ENCODE data around the gene FGF11.

The FGF11 gene

GRCh38 chr17:7396147-7396546 is 43.2 kb upstream of the FGF11 start:
- no peak for TF ChIP-seq CTCF (IDR thresholded peaks at IDR 0.05; ENCODE audit: extremely low read depth, missing control alignments)

DNA sequence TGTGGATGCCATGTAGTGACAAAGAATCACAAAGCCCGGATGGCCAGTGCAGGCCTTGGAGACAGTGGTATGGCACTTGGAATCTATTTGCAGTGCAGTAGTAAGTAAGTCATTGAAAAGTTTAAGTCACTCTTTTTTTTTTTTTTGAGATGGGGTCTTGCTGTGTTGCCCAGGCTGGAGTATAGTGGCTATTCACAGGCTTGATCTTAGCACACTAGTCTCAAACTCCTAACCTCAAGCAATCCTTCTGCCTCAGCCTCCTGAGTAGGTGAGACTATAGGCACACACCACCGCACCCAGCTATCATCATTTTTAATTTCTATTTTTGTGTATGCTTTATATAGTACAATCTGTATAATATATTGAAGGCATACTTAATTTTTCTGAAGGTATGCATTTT is 40.7 kb upstream of the FGF11 start:
- DNase-seq (ENCODE audit: low spot score), result no peak
- no peak for TF ChIP-seq CTCF (IDR thresholded peaks at IDR 0.05; ENCODE audit: extremely low read depth, missing control alignments)

More at GRCh38 chr17:7396147-7396546, 43.2 kb upstream of the FGF11 start:
- DNase-seq (ENCODE audit: low spot score), result no peak

DNA sequence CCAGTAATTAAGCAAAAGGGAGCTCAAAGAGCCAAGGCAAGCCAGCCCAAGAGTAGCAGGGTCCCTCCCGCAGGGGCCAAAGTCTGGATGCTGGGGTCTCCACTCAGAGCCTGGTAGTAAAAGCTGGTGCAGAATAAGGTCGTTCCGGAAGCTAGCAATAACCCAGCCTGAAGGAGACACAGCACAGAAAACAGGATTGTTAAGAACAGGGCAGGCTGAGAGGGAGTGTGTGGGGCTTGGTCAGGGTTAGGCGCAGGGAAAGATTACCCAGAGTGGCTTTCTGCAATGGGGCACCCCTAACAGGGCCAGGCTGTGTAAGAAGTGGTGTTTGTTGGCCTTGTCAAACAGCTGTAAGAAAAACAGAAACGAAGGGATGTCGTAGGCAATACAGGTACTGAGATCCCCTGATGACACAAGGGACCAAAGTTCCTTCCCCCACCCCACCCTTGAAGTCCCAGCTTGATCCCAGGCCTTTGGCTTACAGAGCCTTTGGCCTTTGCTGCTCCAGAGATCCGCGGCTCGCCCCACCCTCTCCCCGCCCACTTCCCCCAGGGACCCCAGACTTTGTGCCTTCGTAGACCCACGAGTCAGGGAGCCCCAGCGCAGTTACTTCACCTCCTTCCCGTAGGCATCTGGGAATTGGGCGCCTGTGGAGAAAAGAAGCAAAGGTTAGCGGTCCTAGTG is 36.1 kb upstream of the FGF11 start:
- DNase-seq (ENCODE audit: low spot score), result no peak
- no peak for TF ChIP-seq CTCF (IDR thresholded peaks at IDR 0.05; ENCODE audit: extremely low read depth, missing control alignments)

GRCh38 chr17:7403727-7403976 is 35.7 kb upstream of the FGF11 start:
- DNase-seq (ENCODE audit: low spot score), result no peak
- TF ChIP-seq CTCF (IDR thresholded peaks at IDR 0.05; ENCODE audit: extremely low read depth, missing control alignments), result no peak

DNA sequence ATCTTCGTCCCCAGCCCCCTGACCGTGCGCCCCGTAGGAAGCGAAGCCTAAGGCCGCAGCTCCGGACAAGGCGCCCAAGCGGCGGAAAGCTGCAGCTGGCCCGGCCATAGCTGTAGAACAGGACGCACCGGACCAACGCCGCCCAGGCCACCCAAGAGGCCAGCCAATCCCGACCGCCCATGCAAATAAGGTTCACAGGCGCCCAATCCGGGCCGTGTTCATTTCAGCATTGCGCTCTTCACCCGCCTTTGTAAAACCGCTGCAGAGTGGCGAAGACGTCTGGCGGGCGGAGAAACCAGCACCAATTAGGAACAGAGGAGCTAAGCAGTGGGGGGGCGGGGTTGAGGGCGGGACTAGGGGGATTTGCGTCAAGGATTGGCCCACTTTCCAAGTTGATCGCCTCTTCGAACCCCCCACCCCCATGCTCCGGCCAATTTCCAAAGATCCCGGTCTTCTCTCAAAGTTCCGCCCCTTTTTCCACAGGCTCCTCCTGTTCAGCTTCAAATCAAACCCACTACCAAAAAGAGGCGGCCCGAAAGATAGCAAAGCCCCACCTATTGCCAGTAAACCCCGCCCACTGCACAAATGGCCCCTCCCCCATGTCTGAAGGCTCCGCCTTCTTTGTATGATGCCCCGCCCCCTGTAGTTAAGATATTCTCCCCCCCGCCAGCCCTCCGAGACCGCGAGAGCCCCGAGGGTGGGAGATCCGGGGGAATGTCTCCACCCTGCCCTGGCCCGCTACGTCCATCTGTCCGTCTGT is 35.2 kb upstream of the FGF11 start, which contains the start of gene TMEM256:
Gene TMEM256, minus strand, starts transcription at position 121 of the 760 bp plus-strand sequence. Its CDS starts 13 bp downstream, at position 108.
- no peak for TF ChIP-seq CTCF (IDR thresholded peaks at IDR 0.05; ENCODE audit: extremely low read depth, missing control alignments)
- DNase-seq (ENCODE audit: low spot score), result peak; percentile 97

GRCh38 chr17:7404737-7405349 is 34.5 kb upstream of the FGF11 start:
- TF ChIP-seq CTCF (IDR thresholded peaks at IDR 0.05; ENCODE audit: extremely low read depth, missing control alignments), result no peak
- DNase-seq (ENCODE audit: low spot score), result no peak

Measured in GM20000 (cell line).